ENCODE measurements around the gene SNRPN. TPM values are rescaled to one million over a fixed set of nuclear protein-coding genes. Genes with fewer than 3 reads are reported as not detected.

The SNRPN gene
- total RNA-seq, 1 experiment from 2014 or later = 83.0 TPM

- Histone ChIP-seq H3K4me3 (ENCODE audit: low read depth, low read length, poor library complexity, severe bottlenecking) (no peak overlapping the region), H3K27me3 (replicated peaks; ENCODE audit: insufficient read depth, low read depth, low read length, poor library complexity) (no peaks in the 10 kb centered on the region), H3K9me3 (ENCODE audit: low read depth, low read length, poor library complexity, severe bottlenecking) (peaks cover 13% of the 10 kb centered on the region), H3K27ac (ENCODE audit: low read depth, low read length, poor library complexity, severe bottlenecking) (no peak overlapping the region), H3K36me3 (ENCODE audit: insufficient read depth, low read length, poor library complexity, severe bottlenecking) (peaks cover 8% of the 10 kb centered on the region), H3K4me1 (ENCODE audit: insufficient read depth, low read length, poor library complexity, severe bottlenecking) (no peaks in the 10 kb centered on the region)
- TSS peak; percentile 13 for BruUV-seq (replicated peaks)
- intact Hi-C loops (cut with micrococcal nuclease; ENCODE audit: unreplicated experiment) = loop anchor here (10.0 kb wide), 1 partner anchor 87 kb away; no protein-coding TSS in a partner anchor
- POLR2A ChIA-PET (ENCODE audit: low non-redundant PET) = no interaction called here
- CTCF ChIA-PET = no interaction called here
- TF ChIP-seq CTCF (conservative IDR thresholded peaks at IDR 0.05; ENCODE audit: low read depth, low read length) = no peak
- TF ChIP-seq EZH2 (IDR thresholded peaks at IDR 0.05; ENCODE audit: borderline replicate concordance, low read depth, low read length, poor library complexity, severe bottlenecking) = no peak
- no peak for DNase-seq (ENCODE audit: low spot score)
Observed at GRCh38 chr15:24957691-24958090, 2.9 kb downstream of the SNRPN start.

- no peak for TF ChIP-seq CTCF (conservative IDR thresholded peaks at IDR 0.05; ENCODE audit: low read depth, low read length)
- TF ChIP-seq EZH2 (IDR thresholded peaks at IDR 0.05; ENCODE audit: borderline replicate concordance, low read depth, low read length, poor library complexity, severe bottlenecking) = no peak
- H3K27ac ChIP-seq (ENCODE audit: low read depth, low read length, poor library complexity, severe bottlenecking) = no peak overlapping the region
- H3K9me3 ChIP-seq (ENCODE audit: low read depth, low read length, poor library complexity, severe bottlenecking) = peaks cover 33% of the 10 kb centered on the region
- H3K4me1 ChIP-seq (ENCODE audit: insufficient read depth, low read length, poor library complexity, severe bottlenecking) = no peaks in the 10 kb centered on the region
- no peak for DNase-seq (ENCODE audit: low spot score)
- H3K27me3 ChIP-seq (replicated peaks; ENCODE audit: insufficient read depth, low read depth, low read length, poor library complexity) = no peaks in the 10 kb centered on the region
- peaks cover 36% of the 10 kb centered on the region for H3K36me3 ChIP-seq (ENCODE audit: insufficient read depth, low read length, poor library complexity, severe bottlenecking)
- no TSS peak for BruUV-seq (replicated peaks)
- H3K4me3 ChIP-seq (ENCODE audit: low read depth, low read length, poor library complexity, severe bottlenecking) = no peak overlapping the region
- CTCF ChIA-PET = no interaction called here
- POLR2A ChIA-PET (ENCODE audit: low non-redundant PET) = no interaction called here
- intact Hi-C loops (cut with micrococcal nuclease; ENCODE audit: unreplicated experiment) = no loop called here
Observed at GRCh38 chr15:24961967-24962366, 7.2 kb downstream of the SNRPN start.

- peaks cover 39% of the 10 kb centered on the region for H3K36me3 ChIP-seq (ENCODE audit: insufficient read depth, low read length, poor library complexity, severe bottlenecking)
- H3K9me3 ChIP-seq (ENCODE audit: low read depth, low read length, poor library complexity, severe bottlenecking) = peaks cover 33% of the 10 kb centered on the region
- CTCF ChIA-PET = no interaction called here
- POLR2A ChIA-PET (ENCODE audit: low non-redundant PET) = no interaction called here
- intact Hi-C loops (cut with micrococcal nuclease; ENCODE audit: unreplicated experiment) = no loop called here
- no peak overlapping the region for H3K27ac ChIP-seq (ENCODE audit: low read depth, low read length, poor library complexity, severe bottlenecking)
- H3K27me3 ChIP-seq (replicated peaks; ENCODE audit: insufficient read depth, low read depth, low read length, poor library complexity) = no peaks in the 10 kb centered on the region
- no peak overlapping the region for H3K4me3 ChIP-seq (ENCODE audit: low read depth, low read length, poor library complexity, severe bottlenecking)
- DNase-seq (ENCODE audit: low spot score) = no peak
- H3K4me1 ChIP-seq (ENCODE audit: insufficient read depth, low read length, poor library complexity, severe bottlenecking) = no peaks in the 10 kb centered on the region
- no TSS peak for BruUV-seq (replicated peaks)
- TF ChIP-seq EZH2 (IDR thresholded peaks at IDR 0.05; ENCODE audit: borderline replicate concordance, low read depth, low read length, poor library complexity, severe bottlenecking) (no peak), CTCF (conservative IDR thresholded peaks at IDR 0.05; ENCODE audit: low read depth, low read length) (no peak)
Observed at GRCh38 chr15:24962880-24963279, 8.1 kb downstream of the SNRPN start.

All from A673 (cell line).